HEK293 (cell line): ENCODE measurements around the gene RNU5B-1.
A peak's percentile ranks its signal among the peaks of the same experiment; 100 is the strongest.

Experiments
- AEBP2 ChIP-seq: fragments of 450-650 bp; formaldehyde crosslinking; IDR thresholded peaks from 2 replicates; pipeline ENCODE4 v1.5.1; 2016; ENCODE audit warnings: missing biosample characterization, missing genetic modification characterization, borderline replicate concordance
- CTCF ChIP-seq: fragments of 450-650 bp; formaldehyde crosslinking; IDR thresholded peaks from 2 replicates; pipeline ENCODE4 v1.5.1; 2016; ENCODE audit warnings: missing biosample characterization, missing genetic modification characterization
- GFI1B ChIP-seq: fragments of 450-650 bp; formaldehyde crosslinking; IDR thresholded peaks from 2 replicates; pipeline ENCODE4 v1.5.1; 2016; ENCODE audit warnings: missing biosample characterization, missing genetic modification characterization
- GLI2 ChIP-seq: fragments of 450-650 bp; formaldehyde crosslinking; IDR thresholded peaks from 2 replicates; pipeline ENCODE4; 2017; ENCODE audit warnings: missing biosample characterization, missing genetic modification characterization, low read depth, borderline replicate concordance
- HOXD13 ChIP-seq: sonication (generic); formaldehyde crosslinking; IDR thresholded peaks from 2 replicates; pipeline ENCODE4 v1.8.0; 2022; ENCODE audit warnings: missing genetic modification reagents, borderline replicate concordance
- KLF10 ChIP-seq: fragments of 450-650 bp; IDR thresholded peaks from 2 replicates; pipeline ENCODE4 v1.5.1; 2018; ENCODE audit warnings: missing biosample characterization, mild to moderate bottlenecking, missing genetic modification characterization
- MYNN ChIP-seq: fragments of 450-650 bp; formaldehyde crosslinking; IDR thresholded peaks from 2 replicates; pipeline ENCODE4 v1.5.1; 2016; ENCODE audit warnings: missing biosample characterization, missing genetic modification characterization, borderline replicate concordance
- ZBTB44 ChIP-seq: fragments of 450-650 bp; IDR thresholded peaks from 2 replicates; pipeline ENCODE4 v1.5.1; 2018; ENCODE audit warnings: missing biosample characterization, mild to moderate bottlenecking, missing genetic modification characterization
- ZNF148 ChIP-seq: fragments of 450-650 bp; formaldehyde crosslinking; IDR thresholded peaks from 2 replicates; pipeline ENCODE4 v1.5.0; 2017; ENCODE audit warnings: missing biosample characterization, missing genetic modification characterization, borderline replicate concordance
- ZNF157 ChIP-seq: fragments of 450-650 bp; formaldehyde crosslinking; IDR thresholded peaks from 2 replicates; pipeline ENCODE4 v1.5.1; 2016; ENCODE audit warnings: missing biosample characterization, missing genetic modification characterization
- ZNF18 ChIP-seq: fragments of 450-650 bp; formaldehyde crosslinking; IDR thresholded peaks from 2 replicates; pipeline ENCODE4 v1.5.1; 2016; ENCODE audit warnings: missing biosample characterization, missing genetic modification characterization
- ZNF354C ChIP-seq: fragments of 450-650 bp; formaldehyde crosslinking; IDR thresholded peaks from 2 replicates; pipeline ENCODE4 v1.5.1; 2016; ENCODE audit warnings: missing biosample characterization, missing genetic modification characterization, low read depth, borderline replicate concordance
- ZNF501 ChIP-seq: fragments of 450-650 bp; formaldehyde crosslinking; IDR thresholded peaks from 2 replicates; pipeline ENCODE4 v1.5.1; 2016; ENCODE audit warnings: missing biosample characterization, missing genetic modification characterization
- ZNF518A ChIP-seq: fragments of 450-650 bp; formaldehyde crosslinking; conservative IDR thresholded peaks from 2 replicates; pipeline ENCODE4 v1.5.1; 2016; ENCODE audit warnings: low read depth, missing biosample characterization, missing genetic modification characterization
- ZNF544 ChIP-seq: fragments of 450-650 bp; formaldehyde crosslinking; IDR thresholded peaks from 2 replicates; pipeline ENCODE4 v1.5.0; 2017; ENCODE audit warnings: missing biosample characterization, missing genetic modification characterization
- ZNF580 ChIP-seq: fragments of 450-650 bp; formaldehyde crosslinking; IDR thresholded peaks from 2 replicates; pipeline ENCODE4 v1.5.1; 2016; ENCODE audit warnings: missing biosample characterization, missing genetic modification characterization
- ZNF624 ChIP-seq: fragments of 450-650 bp; formaldehyde crosslinking; IDR thresholded peaks from 2 replicates; pipeline ENCODE4 v1.5.1; 2017; ENCODE audit warnings: missing biosample characterization, missing genetic modification characterization
- ZNF645 ChIP-seq: fragments of 450-650 bp; formaldehyde crosslinking; IDR thresholded peaks from 2 replicates; pipeline ENCODE4; 2016; ENCODE audit warnings: missing biosample characterization, missing genetic modification characterization
- ZNF654 ChIP-seq: fragments of 450-650 bp; formaldehyde crosslinking; IDR thresholded peaks from 2 replicates; pipeline ENCODE4 v1.5.1; 2016; ENCODE audit warnings: low read depth, missing biosample characterization, missing genetic modification characterization
- ZNF777 ChIP-seq: fragments of 450-650 bp; formaldehyde crosslinking; IDR thresholded peaks from 2 replicates; pipeline ENCODE4 v1.5.1; 2017; ENCODE audit warnings: missing biosample characterization, missing genetic modification characterization, borderline replicate concordance
- ZNF792 ChIP-seq: fragments of 450-650 bp; formaldehyde crosslinking; IDR thresholded peaks from 2 replicates; pipeline ENCODE4 v1.5.1; 2016; ENCODE audit warnings: missing biosample characterization, missing genetic modification characterization
- ZSCAN23 ChIP-seq: fragments of 450-650 bp; formaldehyde crosslinking; IDR thresholded peaks from 2 replicates; pipeline ENCODE4 v1.5.1; 2016; ENCODE audit warnings: missing biosample characterization, missing genetic modification characterization

RNU5B-1 gene

GRCh38 chr15:65304381-65305149 is at the start of gene RNU5B-1 (continued):
- TF ChIP-seq ZNF354C (tag by site-specific recombination) (0 out of 2 replicates have a peak, but pooled peaks have one; percentile 12), ZNF501 (tag by site-specific recombination) (peak; percentile 89; the same call in 1 of the 2 replicates), ZNF792 (tag by site-specific recombination) (peak; percentile 76; the same call in 1 of the 2 replicates), ZNF18 (tag by site-specific recombination) (peak; percentile 77), ZBTB44 (peak; percentile 80), ZNF777 (tag by site-specific recombination) (no peak), ZNF645 (tag by site-specific recombination) (no peak), ZNF580 (tag by site-specific recombination) (peak; percentile 96), HOXD13 (CRISPR knock-in tag) (peak; percentile 63; the same call in 1 of the 2 replicates), ZNF654 (tag by site-specific recombination) (0 out of 2 replicates have a peak, but pooled peaks have one; percentile 23), GFI1B (peak; percentile 96), MYNN (no peak), ZNF157 (tag by site-specific recombination) (no peak), ZNF518A (tag by site-specific recombination) (peak; percentile 36; the same call in 1 of the 2 replicates), GLI2 (peak; percentile 55; the same call in 1 of the 2 replicates), ZNF148 (no peak), ZNF624 (tag by site-specific recombination) (peak; percentile 78), ZNF544 (tag by site-specific recombination) (no peak), ZSCAN23 (tag by site-specific recombination) (0 out of 2 replicates have a peak, but pooled peaks have one; percentile 58), AEBP2 (tag by site-specific recombination) (peak; percentile 67; the same call in 1 of the 2 replicates), KLF10 (tag by site-specific recombination) (peak; percentile 96), CTCF (tag by site-specific recombination) (peak; percentile 89)
